Endometrial microvascular endothelial cells (primary cell): ENCODE measurements around the gene OLIG2. TPM values are rescaled to one million over a fixed set of nuclear protein-coding genes. Genes with fewer than 3 reads are reported as not detected.

Experiments
- in situ Hi-C: cut with HindIII; loops from 2 replicates; pipeline ENCODE4 v1.10.0; 2017; ENCODE audit warnings: low sequenced_read_pairs, low pct_unique_long_range_greater_than_20kb; ENCODE audit errors: inconsistent ontology term
- total RNA-seq: library from RNA; depleted of rRNA; stranded (reverse); fragments of >200 nt; gene quantifications from one replicate; pipeline ENCODE4 v1.2.3, GENCODE V29; 2015; ENCODE audit errors: inconsistent ontology term

The OLIG2 gene
- total RNA-seq, 1 donor from 2014 or later: not detected

- in situ Hi-C loops: no loop called here
Measured at GRCh38 chr21:33057385-33057940, 31.7 kb downstream of the OLIG2 start.

- in situ Hi-C loops: no loop called here
Measured at GRCh38 chr21:33058527-33058926, 32.8 kb downstream of the OLIG2 start.

- in situ Hi-C loops: no loop called here
Measured at GRCh38 chr21:33058957-33059356, 33.2 kb downstream of the OLIG2 start.

- in situ Hi-C loops: no loop called here
Measured at GRCh38 chr21:33059380-33059841, 33.7 kb downstream of the OLIG2 start.

GRCh38 chr21:33061233-33061632 is 35.5 kb downstream of the OLIG2 start:
- in situ Hi-C loops: no loop called here

- in situ Hi-C loops: no loop called here
Measured at GRCh38 chr21:33063375-33063883, 37.7 kb downstream of the OLIG2 start.

GRCh38 chr21:33063907-33064622 is 38.3 kb downstream of the OLIG2 start:
- in situ Hi-C loops: no loop called here

- in situ Hi-C loops: no loop called here
Measured at GRCh38 chr21:33064623-33065390, 39.1 kb downstream of the OLIG2 start.

GRCh38 chr21:33067043-33067442 is 41.3 kb downstream of the OLIG2 start:
- in situ Hi-C loops: no loop called here

- in situ Hi-C loops: no loop called here
Measured at GRCh38 chr21:33067457-33067856, 41.7 kb downstream of the OLIG2 start.

- in situ Hi-C loops: no loop called here
Measured at GRCh38 chr21:33069243-33069642, 43.5 kb downstream of the OLIG2 start.

GRCh38 chr21:33069645-33069993 is 43.9 kb downstream of the OLIG2 start:
- in situ Hi-C loops: no loop called here

- in situ Hi-C loops: no loop called here
Measured at GRCh38 chr21:33069994-33070743, 44.4 kb downstream of the OLIG2 start, which contains the start of gene OLIG1. Gene OLIG1 (plus strand): TSS chr21:33070141. CDS start chr21:33070247, 106 bp downstream.

GRCh38 chr21:33070744-33070997 is 44.9 kb downstream of the OLIG2 start:
- in situ Hi-C loops: no loop called here

GRCh38 chr21:33070998-33071769 is 45.4 kb downstream of the OLIG2 start:
- in situ Hi-C loops: no loop called here

GRCh38 chr21:33071770-33072306 is 46.1 kb downstream of the OLIG2 start:
- in situ Hi-C loops: no loop called here

- in situ Hi-C loops: no loop called here
Measured at GRCh38 chr21:33073636-33074035, 47.9 kb downstream of the OLIG2 start.

- in situ Hi-C loops: no loop called here
Measured at GRCh38 chr21:33075128-33075527, 49.4 kb downstream of the OLIG2 start.
